Activated naive CD4-positive, alpha-beta T cell treated with Interleukin-2 at 50 U/mL for 16 hours (primary cell): ENCODE data around the gene PALLD.
"Not testable (repeated sequence)": the region's sequence is repeated elsewhere in the genome, so short reads cannot be mapped to it uniquely, and the experiment has no call there.

Source experiments
- DNase-seq: peaks from one replicate; pipeline ENCODE4 v3.0.0-alpha.2; 2020

PALLD gene

GRCh38 chr4:168712316-168712890, 215.6 kb downstream of the PALLD start:
- DNase-seq, result no peak

DNA sequence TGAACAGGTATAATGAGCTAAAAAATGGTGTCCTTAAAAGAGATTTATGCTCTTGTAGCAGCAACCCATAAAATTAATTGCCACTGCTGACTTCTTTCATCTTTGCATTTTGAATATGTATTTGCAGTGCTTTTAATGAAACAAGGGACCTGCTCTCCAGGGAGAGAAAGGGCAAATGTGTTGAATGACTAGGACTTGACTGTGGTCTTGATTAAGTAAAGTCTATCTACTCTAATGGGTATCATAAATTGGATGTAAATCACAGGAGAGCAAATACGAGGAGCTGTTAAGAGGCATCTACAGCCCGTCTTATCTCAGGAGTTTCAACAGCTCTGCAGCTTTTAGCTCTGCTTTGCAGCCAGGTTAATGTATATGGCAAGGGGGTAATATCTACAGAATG, 216.4 kb downstream of the PALLD start:
- DNase-seq, result no peak

DNA sequence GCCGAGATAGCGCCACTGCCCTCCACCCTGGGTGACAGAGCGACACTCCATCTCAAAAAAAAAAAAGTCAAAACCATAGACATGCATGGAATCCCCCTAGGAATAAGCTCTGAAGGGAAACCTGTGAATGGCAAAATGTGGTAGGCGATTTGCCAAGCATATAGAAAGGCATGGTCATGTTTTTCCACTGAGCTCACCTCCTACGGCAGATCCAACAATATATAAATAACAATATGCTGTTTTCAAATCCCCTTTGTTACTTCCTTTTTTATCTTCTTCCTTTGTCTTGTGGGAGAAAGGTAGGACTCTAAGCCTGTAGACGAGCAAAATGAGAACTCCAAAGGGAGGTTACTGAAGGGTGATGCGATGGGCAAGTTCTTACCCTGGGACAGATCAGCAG, 219.0 kb downstream of the PALLD start:
- no peak for DNase-seq

GRCh38 chr4:168716406-168717129, 219.7 kb downstream of the PALLD start:
- DNase-seq, result no peak

- DNase-seq, result no peak
Observed at GRCh38 chr4:168717847-168718246, 221.0 kb downstream of the PALLD start.

DNA sequence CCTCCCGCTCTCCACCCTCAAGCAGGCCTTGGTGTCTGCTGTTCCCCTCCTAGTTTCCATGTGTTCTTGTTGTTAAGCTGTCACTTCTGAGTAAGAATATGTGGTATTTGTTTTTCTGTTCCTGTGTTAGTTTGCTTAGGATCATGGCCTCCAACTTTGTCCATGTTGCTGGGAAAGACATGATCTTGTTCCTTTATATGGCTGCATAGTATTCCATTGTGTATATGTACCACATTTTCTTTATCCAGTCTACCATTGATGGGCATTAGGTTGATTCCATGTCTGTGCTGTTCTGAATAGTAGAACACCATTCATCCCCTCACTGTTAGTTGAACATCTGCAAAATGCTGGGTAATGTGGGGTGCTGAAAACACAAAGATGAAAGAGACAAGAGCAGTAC, 222.9 kb downstream of the PALLD start:
- DNase-seq, result no peak

DNA sequence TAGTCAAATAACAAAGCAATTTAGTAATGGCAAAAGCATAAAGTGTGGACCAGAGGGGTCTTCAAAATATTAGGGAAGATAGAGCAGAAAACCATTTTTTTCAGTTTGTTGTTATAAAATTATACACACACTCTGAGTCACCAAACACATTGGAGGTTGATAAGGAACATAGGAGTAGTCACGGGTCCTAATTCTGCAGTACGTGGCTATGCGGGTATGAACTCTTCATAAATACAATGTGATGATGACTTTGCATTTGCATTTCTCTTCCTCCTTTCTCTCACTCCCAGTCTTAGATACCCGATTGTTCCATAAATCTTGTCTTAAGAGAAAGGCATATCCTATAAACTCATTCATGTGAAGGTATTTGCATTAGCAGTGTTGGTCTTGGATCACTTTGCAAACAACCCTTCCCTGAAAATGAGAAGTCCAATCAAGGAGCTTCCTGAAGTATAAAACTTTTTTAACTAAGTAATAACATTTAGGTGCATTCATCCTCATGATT, 223.6 kb downstream of the PALLD start:
- DNase-seq, result no peak

DNA sequence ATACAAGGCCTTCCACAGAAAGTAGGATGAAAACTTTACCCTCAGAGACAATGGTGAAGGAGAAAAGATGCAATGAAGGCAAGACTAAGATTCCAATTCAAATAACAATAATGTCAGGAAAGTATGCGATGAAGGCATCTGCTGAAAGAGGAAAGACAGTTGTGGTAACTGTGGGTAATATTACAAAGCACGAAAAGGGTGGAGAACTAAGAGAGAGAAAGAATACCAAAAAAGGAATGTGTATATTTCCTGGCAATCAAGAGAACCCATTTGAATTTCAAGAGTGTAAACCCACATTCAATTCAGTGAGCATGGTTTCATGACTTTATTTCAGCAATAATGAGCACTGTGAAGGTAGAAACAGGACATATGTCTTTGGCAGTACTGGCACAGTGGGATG, 225.5 kb downstream of the PALLD start:
- DNase-seq, result no peak

- no peak for DNase-seq
Observed at GRCh38 chr4:168723020-168723419, 226.2 kb downstream of the PALLD start.

DNA sequence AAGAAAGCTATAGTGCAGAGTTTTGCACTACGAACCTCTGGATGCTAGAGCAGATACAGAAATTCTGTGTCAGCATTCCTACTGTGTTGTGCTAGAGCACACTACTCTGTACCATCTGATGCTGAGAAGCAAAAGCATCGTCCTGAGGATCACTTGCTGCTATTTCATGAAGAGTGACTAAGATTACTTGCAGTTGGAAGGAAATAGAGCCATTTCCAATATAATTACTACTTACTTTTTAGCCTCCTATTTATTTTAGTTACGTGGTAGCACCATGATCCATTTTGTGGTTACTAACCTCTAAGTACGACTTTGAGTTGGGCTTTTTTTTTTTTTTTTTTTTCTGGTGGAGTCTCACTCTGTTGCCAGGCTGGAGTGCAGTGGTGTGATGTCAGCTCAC, 226.7 kb downstream of the PALLD start:
- no peak for DNase-seq

DNA sequence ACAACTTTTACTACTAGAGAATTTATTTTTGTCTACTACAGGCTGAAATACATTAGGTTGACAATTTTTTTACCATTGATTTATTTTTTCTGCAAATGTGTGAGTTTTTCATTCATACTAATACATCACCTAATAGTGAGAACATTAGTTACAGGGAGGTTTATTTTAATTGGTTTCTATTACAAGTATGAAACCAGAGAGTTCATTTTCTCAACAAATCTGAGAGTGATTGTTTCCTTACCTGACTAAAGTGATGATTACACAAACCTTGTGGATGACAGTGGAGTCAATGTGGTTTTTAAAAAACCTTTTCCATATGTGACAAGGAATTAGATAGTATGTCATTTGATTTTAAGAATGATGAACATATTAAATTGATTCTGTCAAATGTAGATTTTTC, 227.4 kb downstream of the PALLD start:
- no peak for DNase-seq

GRCh38 chr4:168724686-168725411, 228.0 kb downstream of the PALLD start:
- no peak for DNase-seq

- DNase-seq, result no peak
Observed at GRCh38 chr4:168725930-168726329, 229.1 kb downstream of the PALLD start.

DNA sequence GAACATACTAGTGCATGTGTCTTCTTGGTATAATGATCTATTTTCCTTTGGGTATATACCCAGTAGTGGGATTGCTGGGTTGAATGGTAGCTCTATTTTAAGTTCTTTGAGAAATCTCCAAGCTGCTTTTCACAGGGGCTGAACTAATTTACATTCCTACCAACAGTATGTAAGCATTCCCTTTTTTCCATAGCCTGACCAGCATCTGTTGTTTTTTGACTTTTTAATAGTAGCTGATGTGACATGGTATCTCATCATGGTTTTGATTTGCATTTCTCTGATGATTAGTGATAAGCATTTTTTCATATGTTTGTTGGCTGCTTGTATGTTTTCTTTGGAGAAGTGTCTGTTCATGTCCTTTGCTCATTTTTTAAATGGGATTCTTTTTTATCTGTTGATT, 230.3 kb downstream of the PALLD start:
- DNase-seq, result not testable (repeated sequence)

DNA sequence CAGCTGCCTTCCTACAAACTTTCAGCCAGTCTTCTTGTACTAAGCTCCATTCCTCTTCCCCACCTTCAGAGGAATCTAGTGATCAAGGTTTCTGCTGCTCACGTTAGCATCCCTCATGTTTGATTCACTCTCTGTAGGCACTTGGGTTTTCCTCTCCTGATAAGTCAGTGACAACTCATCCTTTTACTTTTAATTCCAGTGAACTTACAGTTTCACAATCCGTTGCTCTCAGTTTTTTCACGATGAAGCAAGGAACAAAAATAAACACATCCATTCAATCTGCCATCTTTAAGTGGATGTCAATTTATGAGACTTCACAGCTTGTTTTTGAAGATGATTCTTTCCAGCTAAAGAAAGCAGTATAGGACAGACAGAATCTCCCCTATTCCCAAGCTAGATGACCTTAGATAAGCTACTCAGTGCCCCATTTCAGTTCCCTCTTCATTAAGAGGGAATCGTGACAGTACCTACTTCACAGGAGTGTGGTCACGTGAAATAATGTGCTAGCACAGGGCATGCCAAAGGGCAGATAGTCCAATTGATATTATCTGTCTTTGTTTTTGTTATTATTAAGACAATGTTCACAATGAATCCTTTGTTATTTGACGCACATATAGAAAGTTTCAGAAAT, 234.3 kb downstream of the PALLD start:
- no peak for DNase-seq

GRCh38 chr4:168731706-168732414, 235.0 kb downstream of the PALLD start:
- DNase-seq, result no peak

DNA sequence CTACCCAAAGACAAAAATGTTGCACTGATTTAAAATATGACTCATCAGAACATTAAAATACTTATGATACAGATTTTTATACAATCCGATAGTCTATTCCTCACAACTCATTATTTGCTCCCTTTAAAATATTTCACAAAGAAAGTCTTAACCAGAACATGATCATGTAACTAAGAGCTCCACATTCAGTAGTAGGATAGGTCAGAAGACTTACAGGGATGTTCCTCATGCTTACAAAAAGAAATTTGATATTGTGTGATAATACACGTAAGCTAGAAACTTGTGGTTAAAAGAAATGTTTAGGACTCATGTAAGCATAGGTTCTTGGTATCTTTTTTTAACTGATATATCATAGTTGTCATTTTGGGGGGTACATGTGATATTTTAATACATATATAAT, 235.9 kb downstream of the PALLD start:
- no peak for DNase-seq

DNA sequence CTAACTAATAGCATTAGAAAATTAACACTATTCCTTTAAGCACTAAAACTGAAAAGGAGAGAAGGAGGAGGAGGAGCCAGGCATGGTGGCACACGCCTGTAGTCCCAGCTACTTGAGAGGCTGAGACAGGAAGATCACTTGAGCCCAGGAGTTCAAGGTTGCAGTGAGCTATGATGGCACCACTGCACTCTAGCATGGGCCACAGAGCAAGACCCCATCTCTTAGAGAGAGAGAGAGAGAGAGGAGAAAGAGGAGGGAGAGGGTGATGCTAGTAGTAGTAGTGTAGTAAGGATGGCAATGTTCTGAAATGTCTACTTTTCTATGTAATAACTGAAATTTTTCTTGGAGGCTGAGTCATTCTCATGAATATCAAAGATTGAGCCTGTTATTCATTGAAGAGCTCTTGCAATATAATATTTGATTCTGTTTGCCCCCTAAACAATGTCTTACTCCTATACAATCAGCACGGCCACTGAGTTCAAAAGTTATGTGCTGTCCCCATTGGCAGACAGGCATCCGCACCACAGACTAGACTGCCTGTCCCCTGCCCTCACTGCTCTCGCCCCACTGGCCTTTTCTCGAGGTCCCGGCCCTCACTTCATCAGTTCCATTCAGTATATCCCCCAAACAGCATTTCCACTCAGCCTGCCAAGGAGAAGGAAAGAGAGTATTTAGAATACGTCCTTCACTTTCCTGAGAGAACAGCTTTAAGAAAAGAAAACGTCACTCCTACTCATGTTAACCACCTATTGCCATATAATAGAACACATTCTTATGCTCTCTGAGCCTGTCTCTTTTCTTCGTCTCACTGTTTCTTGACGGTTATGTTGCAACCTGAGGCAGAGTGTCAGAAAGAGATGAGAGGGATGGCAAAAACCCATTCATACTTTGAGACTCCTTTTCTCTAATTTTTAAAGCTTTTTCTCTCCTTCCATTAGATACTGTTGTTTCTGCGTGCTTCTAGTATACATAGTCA, 238.1 kb downstream of the PALLD start:
- DNase-seq, result no peak

- no peak for DNase-seq
Observed at GRCh38 chr4:168735735-168736134, 238.9 kb downstream of the PALLD start.

GRCh38 chr4:168736860-168737805, 240.3 kb downstream of the PALLD start:
- no peak for DNase-seq

DNA sequence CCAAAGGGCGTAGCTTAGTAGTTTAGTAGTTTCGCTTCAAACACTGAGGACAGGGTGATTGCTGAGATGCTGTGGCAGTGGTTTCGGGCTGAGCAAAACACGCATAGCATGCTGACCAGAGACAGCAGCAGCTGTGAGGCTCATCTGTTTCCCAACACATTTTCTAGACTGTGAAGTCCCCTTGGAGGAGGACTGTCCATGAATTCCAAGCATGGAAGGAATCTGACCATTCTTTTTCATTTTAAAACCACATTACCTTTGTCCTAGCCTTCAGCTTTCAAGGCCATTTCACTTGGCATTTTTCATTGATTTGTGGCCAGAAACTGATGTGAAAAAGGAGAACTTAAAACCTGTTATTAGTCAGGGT, 240.9 kb downstream of the PALLD start:
- no peak for DNase-seq
